Stimulated activated CD4-positive, alpha-beta T cell treated with anti-CD3 and anti-CD28 coated beads, TNF-alpha, amount 100 ng/mL, for 4 hours (primary cell): ENCODE data around the gene ANKRD30B.
"Not testable (repeated sequence)": the region's sequence is repeated elsewhere in the genome, so short reads cannot be mapped to it uniquely, and the experiment has no call there.

Experiments used
- DNase-seq, 3 experiments: peaks; one replicate each; pipeline ENCODE4 v3.0.0-alpha.2; 2020; ENCODE audit warnings: low read depth in 3 of 3

The ANKRD30B gene, protein sequence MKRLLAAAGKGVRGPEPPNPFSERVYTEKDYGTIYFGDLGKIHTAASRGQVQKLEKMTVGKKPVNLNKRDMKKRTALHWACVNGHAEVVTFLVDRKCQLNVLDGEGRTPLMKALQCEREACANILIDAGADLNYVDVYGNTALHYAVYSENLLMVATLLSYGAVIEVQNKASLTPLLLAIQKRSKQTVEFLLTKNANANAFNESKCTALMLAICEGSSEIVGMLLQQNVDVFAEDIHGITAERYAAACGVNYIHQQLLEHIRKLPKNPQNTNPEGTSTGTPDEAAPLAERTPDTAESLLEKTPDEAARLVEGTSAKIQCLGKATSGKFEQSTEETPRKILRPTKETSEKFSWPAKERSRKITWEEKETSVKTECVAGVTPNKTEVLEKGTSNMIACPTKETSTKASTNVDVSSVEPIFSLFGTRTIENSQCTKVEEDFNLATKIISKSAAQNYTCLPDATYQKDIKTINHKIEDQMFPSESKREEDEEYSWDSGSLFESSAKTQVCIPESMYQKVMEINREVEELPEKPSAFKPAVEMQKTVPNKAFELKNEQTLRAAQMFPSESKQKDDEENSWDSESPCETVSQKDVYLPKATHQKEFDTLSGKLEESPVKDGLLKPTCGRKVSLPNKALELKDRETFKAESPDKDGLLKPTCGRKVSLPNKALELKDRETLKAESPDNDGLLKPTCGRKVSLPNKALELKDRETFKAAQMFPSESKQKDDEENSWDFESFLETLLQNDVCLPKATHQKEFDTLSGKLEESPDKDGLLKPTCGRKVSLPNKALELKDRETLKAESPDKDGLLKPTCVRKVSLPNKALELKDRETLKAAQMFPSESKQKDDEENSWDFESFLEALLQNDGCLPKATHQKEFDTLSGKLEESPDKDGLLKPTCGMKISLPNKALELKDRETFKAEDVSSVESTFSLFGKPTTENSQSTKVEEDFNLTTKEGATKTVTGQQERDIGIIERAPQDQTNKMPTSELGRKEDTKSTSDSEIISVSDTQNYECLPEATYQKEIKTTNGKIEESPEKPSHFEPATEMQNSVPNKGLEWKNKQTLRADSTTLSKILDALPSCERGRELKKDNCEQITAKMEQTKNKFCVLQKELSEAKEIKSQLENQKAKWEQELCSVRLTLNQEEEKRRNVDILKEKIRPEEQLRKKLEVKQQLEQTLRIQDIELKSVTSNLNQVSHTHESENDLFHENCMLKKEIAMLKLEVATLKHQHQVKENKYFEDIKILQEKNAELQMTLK (N-terminal part only)

GRCh38 chr18:14747513-14748474 lies at the start of gene ANKRD30B:
Gene ANKRD30B (plus strand): TSS chr18:14748172. CDS start chr18:14748420, 248 bp downstream.
- DNase-seq, result no peak

GRCh38 chr18:14701286-14702040 lies 46.5 kb upstream of the ANKRD30B start:
- DNase-seq, result not testable (repeated sequence)

DNA sequence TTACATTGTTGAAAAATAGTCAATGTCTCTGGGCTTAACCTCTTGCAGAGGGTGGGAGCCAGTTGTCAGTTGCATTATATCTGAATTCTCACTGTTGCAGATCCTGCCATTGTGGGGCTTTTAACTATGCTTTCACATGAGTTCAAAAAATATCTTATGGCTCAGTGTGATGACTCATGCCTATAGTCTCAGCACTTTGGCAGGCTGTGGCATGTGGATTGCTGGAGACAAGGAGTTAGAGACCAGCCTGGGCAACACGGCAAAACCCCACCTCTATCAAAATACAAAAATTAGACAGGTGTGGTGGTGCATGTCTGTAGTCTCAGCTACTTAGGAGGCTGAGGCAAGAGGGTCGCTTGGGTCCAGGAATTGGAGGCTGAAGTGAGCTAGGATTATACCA lies 38.2 kb upstream of the ANKRD30B start:
- not testable (repeated sequence) for DNase-seq

DNA sequence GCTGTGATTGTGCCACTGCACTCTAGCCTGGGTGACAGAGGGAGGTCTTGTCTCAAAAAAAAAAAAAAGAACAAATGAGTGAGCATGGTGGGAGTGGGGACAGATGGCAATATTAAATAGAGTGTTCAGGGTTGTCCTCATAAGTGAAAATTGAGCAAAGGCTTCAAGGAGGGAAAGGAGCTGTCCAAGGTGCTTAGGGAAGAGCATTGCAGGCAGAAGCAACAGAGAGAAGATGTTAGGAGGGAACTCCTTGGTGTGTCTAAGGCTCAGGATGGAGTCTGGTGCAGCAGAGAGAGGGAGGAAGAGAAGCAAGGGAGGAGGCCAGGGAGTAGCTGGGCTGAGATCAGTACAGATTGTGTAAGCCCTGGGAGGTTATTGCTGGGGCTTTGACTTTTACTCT lies 26.4 kb upstream of the ANKRD30B start:
- not testable (repeated sequence) for DNase-seq

GRCh38 chr18:14739056-14739455 lies 8.9 kb upstream of the ANKRD30B start:
- DNase-seq, result not testable (repeated sequence)

GRCh38 chr18:14746897-14747296 lies 1.1 kb upstream of the ANKRD30B start:
- DNase-seq, result no peak

DNA sequence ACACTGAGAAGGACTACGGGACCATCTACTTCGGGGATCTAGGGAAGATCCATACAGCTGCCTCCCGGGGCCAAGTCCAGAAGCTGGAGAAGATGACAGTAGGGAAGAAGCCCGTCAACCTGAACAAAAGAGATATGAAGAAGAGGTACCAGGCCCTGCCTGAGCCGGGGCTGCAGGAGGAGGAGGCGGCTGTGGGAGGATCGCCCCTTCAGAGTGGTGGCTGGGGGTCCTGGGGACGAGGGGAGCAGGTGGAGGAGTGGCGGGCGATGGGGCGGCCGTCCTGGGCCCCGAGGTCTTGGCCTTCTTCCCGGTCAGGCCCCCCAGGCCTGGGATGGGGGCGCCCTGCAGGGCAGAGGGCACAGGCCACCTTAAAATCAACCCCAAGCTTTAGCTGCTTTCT lies 524 bp downstream of the ANKRD30B start:
- DNase-seq, result no peak

DNA sequence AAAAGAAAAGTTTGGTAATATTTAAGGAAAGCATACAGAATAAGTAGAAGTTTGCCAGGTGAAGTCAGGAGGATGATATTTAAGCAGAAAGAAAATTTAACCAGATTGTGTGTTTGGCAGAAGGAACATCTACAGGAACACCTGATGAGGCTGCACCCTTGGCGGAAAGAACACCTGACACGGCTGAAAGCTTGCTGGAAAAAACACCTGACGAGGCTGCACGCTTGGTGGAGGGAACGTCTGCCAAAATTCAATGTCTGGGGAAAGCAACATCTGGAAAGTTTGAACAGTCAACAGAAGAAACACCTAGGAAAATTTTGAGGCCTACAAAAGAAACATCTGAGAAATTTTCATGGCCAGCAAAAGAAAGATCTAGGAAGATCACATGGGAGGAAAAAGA lies 15.6 kb downstream of the ANKRD30B start:
- not testable (repeated sequence) for DNase-seq

GRCh38 chr18:14767474-14767873 lies 19.5 kb downstream of the ANKRD30B start:
- DNase-seq, result no peak

- no peak for DNase-seq
Observed at GRCh38 chr18:14768241-14768640, 20.3 kb downstream of the ANKRD30B start.

DNA sequence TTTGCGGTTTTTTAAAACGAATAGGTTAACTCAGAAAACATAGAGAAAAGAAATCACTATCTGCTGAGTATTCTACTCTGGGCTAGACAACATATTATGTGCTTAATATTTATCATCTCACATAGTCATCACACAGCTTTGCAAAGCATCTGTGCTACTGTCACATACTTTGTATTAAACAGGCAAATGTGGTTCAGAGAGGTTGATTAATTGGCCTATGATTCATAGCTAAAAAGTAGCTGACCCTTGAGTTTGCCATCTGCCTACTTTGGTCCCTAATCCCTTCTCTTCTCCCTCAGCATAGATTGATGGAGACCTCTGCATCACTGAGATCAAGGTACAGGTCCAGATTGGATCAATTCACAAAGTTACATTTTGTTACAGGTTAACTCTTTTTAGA lies 21.4 kb downstream of the ANKRD30B start:
- no peak for DNase-seq

DNA sequence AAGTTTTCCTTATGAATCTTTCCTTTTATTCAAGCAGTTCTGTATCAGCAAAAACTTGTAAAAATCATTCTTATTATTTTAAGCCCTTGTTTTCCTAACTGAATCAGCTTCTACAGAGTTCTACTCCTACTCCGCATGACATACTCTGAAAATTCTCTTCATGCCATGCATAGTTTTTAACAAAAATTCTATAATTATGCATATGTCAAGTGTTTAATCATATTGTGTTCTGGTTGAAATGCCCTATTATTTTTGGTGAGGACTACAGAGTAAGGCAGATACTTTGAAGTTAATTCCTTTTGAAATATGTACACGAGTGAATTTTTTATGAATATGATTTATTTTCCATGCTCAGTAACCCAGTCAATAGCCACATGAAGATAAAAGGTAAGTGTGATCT lies 28.8 kb downstream of the ANKRD30B start:
- DNase-seq, result no peak

DNA sequence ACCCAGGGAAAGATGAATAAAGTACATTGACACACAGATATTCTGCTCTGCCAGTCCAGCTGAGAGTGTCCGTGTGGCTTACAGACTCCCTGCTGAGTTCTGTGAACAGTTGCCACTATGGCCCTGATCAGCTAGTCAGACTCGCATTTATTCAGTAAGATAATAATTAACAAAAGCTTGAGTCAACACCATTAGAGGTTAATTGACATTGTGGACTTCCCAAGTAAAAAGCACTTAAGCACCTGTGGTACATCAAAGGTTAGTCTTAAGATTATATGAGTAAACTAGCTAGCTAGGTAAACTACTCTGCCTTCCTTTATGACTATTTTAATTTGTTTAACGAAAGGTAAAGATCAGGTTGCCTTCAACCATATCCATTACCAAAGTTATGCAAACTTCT lies 33.7 kb downstream of the ANKRD30B start:
- no peak for DNase-seq

- no peak for DNase-seq
Observed at GRCh38 chr18:14784133-14784532, 36.2 kb downstream of the ANKRD30B start.

- DNase-seq, result not testable (repeated sequence)
Observed at GRCh38 chr18:14796876-14797275, 48.9 kb downstream of the ANKRD30B start.

- not testable (repeated sequence) for DNase-seq
Observed at GRCh38 chr18:14797969-14798764, 50.2 kb downstream of the ANKRD30B start.

- not testable (repeated sequence) for DNase-seq
Observed at GRCh38 chr18:14811081-14811480, 63.1 kb downstream of the ANKRD30B start.

GRCh38 chr18:14826972-14827632 lies 79.1 kb downstream of the ANKRD30B start:
- DNase-seq, result not testable (repeated sequence)
